Measurements from ENCODE around the gene CDKN1A.

The CDKN1A gene

DNA sequence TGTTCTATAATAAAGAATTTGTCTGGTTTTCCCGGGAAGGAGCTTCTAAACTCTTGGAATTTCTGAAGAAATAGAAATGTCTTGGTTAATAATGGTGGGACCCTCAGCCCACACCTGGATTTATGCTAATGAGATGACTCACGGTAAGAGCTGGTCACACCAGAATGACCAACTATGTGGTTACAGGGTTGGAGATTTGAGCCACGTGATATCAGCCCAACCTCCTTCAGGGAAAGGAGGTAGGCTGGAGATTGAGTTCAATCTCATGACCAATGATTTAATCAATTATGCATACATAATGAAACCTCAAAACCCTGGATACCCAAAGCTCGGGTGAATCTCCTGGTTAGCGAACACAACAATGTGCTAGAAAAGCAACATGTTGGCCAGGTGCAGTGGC is 22.1 kb upstream of the CDKN1A start:
- DNase-seq: no peak

DNA sequence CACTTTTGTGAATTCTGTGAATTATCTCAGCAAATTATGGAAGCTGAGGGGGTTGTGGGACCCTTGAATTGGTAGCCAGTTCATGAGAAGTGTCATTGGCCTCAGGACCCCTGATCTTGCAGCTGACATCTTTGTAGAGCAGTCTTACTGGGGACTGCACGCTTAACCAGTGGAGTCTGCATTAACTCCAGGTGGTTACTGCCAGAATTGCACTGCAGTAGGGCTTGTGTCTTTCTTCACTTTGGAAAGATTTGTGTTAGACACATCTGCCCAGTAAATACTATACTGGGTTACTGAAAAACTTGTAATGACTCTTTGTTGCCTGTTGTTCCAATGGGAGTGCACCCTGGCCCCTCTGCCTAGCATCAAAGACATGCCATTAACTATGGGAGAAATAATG is 21.2 kb upstream of the CDKN1A start:
- DNase-seq: no peak

- DNase-seq: no peak
These were observed 20.5 kb upstream of the CDKN1A start for GRCh38 chr6:36657942-36658544.

DNA sequence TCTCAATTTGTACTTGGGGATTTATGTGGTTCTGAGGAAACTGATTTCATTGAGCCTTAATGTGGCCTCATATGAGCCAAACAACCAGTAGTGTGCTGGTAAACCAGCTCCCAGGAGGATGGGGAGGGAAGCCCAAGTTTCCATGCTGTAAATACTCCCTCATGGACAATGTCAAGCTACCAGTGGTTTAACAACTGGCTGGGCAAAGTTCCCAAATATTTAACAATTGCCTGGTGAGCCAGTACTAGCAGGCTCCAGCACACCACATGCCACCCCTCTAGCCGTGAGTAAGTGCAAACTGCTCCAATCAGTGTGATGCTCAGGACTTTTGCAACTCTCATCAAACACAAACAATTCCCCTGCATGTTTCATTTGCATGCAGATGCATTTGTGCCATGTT is 19.2 kb upstream of the CDKN1A start:
- DNase-seq: no peak

DNA sequence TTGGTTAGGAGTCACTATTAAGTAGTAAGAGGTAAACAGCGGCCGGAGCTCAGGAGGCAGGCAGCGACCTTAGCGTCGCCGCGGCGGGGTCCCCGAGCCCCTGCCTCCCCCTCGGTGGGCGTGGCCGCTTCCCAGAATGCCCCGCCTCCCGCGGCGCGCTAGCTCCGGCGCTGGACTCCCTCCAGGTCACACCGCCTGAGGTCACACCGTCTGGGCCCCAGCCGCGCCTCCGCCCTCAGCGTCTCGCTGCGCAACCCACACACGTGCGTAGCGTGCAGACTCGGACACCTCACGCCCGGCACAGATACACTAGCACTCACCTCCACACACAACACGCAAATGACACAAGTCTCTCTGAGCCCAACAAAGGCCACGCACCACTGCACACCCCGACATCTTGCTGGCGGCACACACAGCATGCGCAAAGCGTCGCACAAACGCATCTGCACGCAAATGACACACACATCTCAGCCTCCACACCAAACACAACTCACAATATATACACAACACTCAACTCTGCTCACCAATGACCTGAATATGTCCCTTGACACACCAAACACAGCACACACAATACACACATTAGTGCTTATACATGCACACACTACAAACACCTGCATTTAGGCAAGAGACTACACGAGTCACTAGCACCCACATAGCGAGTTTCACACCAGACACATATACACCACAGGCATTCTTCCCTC is 17.6 kb upstream of the CDKN1A start:
- no peak for DNase-seq

DNA sequence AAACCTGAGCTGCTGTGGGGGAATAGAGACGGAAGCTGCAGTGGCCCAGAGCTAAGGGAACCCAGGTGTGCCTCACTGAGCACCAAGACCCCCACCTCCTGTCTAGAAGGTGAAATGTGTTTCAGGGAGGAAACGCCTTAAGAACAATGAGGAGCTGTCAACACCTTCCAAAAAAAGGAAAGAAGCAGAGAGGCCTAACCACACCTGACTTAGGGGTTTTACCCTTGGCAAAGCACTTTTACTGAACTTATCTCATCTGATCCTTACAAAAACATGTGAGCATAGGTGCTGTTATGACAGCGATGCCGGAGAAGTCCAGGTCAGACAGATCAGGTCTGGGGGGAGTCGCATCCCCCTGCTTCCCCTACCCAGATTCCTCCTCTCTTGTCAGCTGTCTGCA is 16.1 kb upstream of the CDKN1A start:
- no peak for DNase-seq

DNA sequence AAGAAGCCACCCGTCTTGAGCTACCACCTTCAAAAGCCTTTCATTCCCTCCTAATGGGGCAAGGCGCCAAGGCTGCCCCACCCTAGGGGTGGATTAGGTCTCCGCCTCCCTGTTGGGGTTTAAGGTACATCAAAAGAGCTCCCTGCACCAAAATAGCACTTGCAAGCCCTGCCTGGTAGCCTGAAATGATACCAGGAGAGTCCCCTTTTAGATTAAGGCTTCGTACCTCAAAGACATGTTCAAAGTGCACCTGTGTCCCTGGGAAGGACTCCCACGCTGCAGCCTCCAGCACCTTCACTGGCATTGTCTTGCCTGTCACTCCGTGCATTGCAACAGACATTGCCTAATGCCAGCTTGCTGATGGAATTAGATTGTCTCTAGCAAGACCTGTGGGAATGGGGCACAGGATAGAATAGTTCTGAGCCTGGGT is 15.7 kb upstream of the CDKN1A start:
- DNase-seq: no peak

DNA sequence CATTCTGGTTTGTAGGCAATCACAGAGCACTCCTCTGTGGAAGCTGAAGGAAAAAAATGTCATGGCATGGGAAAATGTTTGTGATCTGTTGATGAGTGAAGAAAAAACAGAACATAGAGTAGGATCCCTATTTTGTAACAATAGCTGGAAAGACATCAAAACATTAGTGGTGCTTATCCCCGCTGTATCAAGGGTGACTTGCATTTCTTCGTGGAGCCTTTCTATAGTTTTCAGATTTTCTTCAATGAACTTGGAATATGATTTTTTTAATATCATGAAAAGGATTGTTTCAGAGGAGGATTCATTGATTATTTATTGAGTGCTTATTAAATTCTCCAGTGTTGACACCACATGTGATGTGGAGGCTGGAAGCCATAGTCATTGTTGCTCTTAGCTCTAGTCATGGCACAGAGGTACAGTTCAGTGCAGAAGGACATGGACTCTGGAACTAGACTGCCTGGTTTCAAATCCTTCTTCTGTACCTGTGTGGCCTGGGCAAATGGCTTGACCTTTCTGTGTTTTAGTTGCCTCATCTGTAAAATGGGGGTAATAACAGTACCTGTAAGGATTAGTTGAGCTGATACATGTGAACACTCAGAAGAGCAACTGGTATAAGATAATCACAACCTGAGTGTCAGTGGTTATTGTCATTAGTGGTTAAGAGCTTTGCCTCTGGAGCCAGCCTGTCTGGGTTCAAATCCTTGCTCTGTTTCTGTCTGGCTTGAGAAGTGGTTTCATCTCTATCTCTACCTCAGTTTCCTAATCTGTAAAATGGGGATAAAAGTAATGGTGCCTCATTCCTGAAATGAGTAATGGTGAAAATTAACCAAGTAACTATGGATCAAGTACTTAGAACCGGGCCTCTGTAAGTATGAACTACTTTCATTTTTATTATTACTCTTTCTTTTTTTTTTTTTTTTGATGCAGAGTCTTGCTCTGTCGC is 14.7 kb upstream of the CDKN1A start:
- no peak for DNase-seq

GRCh38 chr6:36665180-36665579 is 13.3 kb upstream of the CDKN1A start:
- no peak for DNase-seq

DNA sequence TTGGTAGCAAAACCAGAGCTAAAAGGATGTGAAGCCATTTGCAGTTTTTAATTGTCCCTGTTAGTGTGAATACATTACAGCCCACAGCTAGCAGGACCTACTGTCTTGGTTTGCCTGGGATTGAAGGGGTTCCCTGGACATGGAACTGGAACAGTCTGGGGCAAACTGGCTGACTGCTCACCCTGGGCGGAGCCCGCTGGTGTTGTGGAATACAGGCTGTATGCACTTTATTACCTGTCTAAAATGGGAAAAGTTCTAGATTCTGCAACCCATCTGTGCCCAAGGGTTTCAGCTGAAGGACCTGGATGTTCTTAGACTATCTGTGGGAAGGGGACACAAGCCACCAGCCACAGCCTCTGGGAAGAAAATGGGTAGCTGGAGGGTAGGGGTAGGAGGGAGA is 12.2 kb upstream of the CDKN1A start:
- DNase-seq: no peak

- no peak for DNase-seq
These were observed 11.5 kb upstream of the CDKN1A start for GRCh38 chr6:36666826-36667591.

DNA sequence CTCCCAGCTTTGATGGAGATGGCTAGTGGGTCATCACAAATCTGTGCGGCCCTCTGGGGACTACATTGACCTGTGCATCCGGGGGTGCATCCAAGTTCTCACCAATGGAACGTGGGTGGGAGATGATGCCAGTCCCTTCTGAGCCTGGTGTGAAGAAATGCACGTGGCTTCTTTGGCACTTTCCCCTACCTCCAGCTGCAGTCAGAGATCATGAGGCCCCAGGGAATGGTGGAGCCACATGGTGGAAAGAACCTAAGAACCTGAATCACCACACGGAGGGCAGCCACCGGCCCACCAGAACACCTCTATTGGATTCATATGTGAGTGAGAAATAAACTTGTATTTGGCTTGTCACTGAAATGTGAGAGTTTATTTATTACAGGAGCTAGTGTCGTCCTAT is 9.9 kb upstream of the CDKN1A start:
- DNase-seq: no peak

DNA sequence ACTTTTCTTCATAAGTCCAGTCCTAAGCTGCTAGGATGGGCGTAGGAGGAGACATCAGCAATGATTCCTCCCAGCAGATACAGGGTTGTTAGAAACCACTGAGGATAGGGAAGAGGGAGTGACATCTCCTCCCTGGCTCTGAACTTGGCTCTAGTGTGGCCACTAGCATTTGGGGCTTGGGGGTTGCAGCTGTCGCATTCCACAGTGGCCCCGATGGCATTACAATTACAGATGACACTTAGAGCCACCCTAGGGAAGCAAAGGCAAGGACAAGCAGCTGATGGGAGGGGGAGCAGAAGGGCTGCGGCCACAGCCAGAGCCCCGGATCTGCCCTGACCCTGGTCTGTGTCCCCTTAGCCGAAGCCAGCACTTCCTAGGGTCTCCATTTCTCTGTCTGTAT is 9.5 kb upstream of the CDKN1A start:
- no peak for DNase-seq

- DNase-seq: no peak
These were observed 8.2 kb upstream of the CDKN1A start for GRCh38 chr6:36670271-36670670.

DNA sequence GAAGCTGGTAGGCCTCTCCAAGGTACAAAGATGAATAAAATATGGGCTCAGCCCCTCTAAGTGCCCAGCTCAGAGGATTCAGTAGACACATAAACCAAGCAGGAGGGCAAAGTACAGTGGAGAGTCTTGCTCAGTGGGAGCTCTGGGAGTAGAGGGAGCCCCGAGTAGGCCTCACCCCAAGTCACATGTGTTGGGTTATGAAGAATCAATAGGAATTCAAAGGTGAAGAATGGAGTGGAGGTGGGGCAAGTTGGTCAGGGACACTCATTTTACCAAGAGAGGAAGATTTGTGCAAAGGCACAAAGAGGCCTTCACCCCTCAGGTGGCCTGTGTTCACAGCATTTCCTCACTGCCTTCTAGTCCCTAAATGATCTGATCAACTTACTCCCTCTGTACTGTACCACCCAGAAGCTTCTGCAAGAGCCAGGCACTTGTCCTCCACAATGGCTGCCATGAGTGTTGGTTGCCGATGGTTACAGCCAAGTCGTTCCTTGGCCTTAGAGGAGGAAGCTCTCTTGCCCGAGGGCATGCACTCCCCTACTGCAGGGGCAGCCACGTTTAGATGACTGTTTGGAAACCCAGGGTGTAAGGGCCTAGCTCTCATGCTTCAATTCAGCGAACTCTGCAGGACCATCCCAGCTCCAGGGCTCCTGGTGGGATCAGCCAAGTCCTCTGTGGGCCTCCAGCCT is 6.7 kb upstream of the CDKN1A start:
- no peak for DNase-seq

DNA sequence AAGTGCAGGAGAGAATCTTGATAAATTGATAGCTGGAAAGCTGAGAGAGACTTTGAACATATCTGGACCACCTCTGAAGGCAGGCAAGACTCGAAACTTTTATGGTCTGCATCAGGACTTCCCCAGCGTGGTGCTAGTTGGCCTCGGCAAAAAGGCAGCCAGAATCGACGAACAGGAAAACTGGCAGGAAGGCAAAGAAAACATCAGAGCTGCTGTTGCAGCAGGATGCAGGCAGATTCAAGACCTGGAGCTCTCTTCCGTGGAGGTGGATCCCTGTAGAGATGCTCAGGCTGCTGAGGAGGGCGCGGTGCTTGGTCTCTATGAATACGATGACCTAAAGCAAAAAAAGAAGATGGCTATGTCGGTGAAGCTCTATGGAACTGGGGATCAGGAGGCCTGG is 4.6 kb upstream of the CDKN1A start:
- DNase-seq: no peak

GRCh38 chr6:36674942-36675341 is 3.6 kb upstream of the CDKN1A start:
- no peak for DNase-seq

DNA sequence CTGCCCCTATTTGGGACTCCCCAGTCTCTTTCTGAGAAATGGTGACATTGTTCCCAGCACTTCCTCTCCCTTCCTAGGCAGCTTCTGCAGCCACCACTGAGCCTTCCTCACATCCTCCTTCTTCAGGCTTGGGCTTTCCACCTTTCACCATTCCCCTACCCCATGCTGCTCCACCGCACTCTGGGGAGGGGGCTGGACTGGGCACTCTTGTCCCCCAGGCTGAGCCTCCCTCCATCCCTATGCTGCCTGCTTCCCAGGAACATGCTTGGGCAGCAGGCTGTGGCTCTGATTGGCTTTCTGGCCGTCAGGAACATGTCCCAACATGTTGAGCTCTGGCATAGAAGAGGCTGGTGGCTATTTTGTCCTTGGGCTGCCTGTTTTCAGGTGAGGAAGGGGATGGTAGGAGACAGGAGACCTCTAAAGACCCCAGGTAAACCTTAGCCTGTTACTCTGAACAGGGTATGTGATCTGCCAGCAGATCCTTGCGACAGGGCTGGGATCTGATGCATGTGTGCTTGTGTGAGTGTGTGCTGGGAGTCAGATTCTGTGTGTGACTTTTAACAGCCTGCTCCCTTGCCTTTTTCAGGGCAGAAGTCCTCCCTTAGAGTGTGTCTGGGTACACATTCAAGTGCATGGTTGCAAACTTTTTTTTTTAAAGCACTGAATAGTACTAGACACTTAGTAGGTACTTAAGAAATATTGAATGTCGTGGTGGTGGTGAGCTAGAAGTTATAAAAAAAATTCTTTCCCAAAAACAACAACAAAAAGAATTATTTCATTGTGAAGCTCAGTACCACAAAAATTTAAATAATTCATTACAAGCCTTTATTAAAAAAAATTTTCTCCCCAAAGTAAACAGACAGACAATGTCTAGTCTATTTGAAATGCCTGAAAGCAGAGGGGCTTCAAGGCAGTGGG is 2.1 kb upstream of the CDKN1A start:
- no peak for DNase-seq

DNA sequence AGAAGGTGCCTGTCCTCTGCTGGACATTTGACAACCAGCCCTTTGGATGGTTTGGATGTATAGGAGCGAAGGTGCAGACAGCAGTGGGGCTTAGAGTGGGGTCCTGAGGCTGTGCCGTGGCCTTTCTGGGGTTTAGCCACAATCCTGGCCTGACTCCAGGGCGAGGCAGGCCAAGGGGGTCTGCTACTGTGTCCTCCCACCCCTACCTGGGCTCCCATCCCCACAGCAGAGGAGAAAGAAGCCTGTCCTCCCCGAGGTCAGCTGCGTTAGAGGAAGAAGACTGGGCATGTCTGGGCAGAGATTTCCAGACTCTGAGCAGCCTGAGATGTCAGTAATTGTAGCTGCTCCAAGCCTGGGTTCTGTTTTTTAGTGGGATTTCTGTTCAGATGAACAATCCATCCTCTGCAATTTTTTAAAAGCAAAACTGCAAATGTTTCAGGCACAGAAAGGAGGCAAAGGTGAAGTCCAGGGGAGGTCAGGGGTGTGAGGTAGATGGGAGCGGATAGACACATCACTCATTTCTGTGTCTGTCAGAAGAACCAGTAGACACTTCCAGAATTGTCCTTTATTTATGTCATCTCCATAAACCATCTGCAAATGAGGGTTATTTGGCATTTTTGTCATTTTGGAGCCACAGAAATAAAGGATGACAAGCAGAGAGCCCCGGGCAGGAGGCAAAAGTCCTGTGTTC is 1.3 kb upstream of the CDKN1A start:
- no peak for DNase-seq

GRCh38 chr6:36677753-36678487 is 594 bp upstream of the CDKN1A start:
- no peak for DNase-seq
